ENCODE measurements around the gene CCL26. TPM values are rescaled to one million over a fixed set of nuclear protein-coding genes. Genes with fewer than 3 reads are reported as not detected.
A peak's percentile ranks its signal among the peaks of the same experiment; 100 is the strongest.

The CCL26 gene
- total and polyA plus RNA-seq, 9 of the 15 experiments (the other 6 are each of a cell fraction or from before 2014, with no cell fraction given) = 2.3 to 26.8 (median 8.4) TPM

DNA sequence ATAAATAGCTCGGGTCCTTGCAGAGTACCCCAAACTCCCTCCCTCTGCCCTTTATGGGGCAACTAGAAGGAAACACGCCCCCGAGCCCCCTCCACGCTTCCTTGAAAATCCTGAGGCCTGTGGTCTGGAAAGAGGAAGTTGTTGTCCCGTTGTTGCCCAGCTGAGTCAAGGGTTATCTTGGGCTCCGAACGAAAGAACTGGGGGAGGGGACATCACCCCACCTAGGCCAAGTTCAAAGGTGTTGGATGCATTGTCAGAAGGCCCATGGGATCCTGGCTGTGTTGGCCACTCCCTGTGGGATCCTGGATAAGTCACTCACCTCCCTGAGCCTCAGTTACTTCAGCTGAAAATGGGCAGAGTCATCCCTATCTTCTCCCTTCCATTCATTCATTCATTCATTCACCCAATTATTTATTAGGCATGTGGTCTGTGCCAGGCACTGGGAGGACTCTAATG, 41.8 kb upstream of the CCL26 start, which contains the start of gene CCL24 (continued):
- TF ChIP-seq, protein P1, sequence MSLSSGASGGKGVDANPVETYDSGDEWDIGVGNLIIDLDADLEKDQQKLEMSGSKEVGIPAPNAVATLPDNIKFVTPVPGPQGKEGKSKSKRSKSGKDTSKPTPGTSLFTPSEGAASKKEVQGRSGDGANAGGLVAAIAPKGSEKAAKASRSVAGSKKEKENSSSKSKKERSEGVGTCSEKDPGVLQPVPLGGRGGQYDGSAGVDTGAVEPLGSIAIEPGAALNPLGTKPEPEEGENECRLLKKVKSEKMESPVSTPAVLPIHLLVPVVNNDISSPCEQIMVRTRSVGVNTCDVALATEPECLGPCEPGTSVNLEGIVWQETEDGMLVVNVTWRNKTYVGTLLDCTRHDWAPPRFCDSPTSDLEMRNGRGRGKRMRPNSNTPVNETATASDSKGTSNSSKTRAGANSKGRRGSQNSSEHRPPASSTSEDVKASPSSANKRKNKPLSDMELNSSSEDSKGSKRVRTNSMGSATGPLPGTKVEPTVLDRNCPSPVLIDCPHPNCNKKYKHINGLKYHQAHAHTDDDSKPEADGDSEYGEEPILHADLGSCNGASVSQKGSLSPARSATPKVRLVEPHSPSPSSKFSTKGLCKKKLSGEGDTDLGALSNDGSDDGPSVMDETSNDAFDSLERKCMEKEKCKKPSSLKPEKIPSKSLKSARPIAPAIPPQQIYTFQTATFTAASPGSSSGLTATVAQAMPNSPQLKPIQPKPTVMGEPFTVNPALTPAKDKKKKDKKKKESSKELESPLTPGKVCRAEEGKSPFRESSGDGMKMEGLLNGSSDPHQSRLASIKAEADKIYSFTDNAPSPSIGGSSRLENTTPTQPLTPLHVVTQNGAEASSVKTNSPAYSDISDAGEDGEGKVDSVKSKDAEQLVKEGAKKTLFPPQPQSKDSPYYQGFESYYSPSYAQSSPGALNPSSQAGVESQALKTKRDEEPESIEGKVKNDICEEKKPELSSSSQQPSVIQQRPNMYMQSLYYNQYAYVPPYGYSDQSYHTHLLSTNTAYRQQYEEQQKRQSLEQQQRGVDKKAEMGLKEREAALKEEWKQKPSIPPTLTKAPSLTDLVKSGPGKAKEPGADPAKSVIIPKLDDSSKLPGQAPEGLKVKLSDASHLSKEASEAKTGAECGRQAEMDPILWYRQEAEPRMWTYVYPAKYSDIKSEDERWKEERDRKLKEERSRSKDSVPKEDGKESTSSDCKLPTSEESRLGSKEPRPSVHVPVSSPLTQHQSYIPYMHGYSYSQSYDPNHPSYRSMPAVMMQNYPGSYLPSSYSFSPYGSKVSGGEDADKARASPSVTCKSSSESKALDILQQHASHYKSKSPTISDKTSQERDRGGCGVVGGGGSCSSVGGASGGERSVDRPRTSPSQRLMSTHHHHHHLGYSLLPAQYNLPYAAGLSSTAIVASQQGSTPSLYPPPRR (CRISPR knock-in tag; IDR thresholded peaks at IDR 0.05; ENCODE audit: borderline replicate concordance) = 0 out of 2 replicates have a peak, but pooled peaks have one; percentile 19
- no peak for TF ChIP-seq SRSF1 (IDR thresholded peaks at IDR 0.05; ENCODE audit: low read depth, low read length)
- no peak for TF ChIP-seq CEBPG (CRISPR knock-in tag; IDR thresholded peaks at IDR 0.05)
- TF ChIP-seq CEBPG (tag; conservative IDR thresholded peaks at IDR 0.05 in 1 of 2, IDR thresholded peaks at IDR 0.05 in 1 of 2) = no peak
- no peak for TF ChIP-seq ILK (tag; IDR thresholded peaks at IDR 0.05; ENCODE audit: borderline replicate concordance, low read depth)
- peak; percentile 65; the same call in 1 of the 2 replicates for TF ChIP-seq ZBTB7A (IDR thresholded peaks at IDR 0.05; ENCODE audit: borderline replicate concordance, control insufficient read depth, low read depth, low read length)
- TF ChIP-seq ZEB2 (IDR thresholded peaks at IDR 0.05) = peak; percentile 38; the same call in 1 of the 2 replicates
- no peak for TF ChIP-seq SMC3 (conservative IDR thresholded peaks at IDR 0.05; ENCODE audit: insufficient read depth, low read depth, low read length)
- TF ChIP-seq, protein P2, sequence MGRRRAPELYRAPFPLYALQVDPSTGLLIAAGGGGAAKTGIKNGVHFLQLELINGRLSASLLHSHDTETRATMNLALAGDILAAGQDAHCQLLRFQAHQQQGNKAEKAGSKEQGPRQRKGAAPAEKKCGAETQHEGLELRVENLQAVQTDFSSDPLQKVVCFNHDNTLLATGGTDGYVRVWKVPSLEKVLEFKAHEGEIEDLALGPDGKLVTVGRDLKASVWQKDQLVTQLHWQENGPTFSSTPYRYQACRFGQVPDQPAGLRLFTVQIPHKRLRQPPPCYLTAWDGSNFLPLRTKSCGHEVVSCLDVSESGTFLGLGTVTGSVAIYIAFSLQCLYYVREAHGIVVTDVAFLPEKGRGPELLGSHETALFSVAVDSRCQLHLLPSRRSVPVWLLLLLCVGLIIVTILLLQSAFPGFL (CRISPR knock-in tag; IDR thresholded peaks at IDR 0.05) = no peak
- TF ChIP-seq ZNF140 (CRISPR knock-in tag; IDR thresholded peaks at IDR 0.05) = no peak
- no peak for TF ChIP-seq EWSR1 (IDR thresholded peaks at IDR 0.05; ENCODE audit: borderline replicate concordance, low read depth, partially characterized antibody)
- TF ChIP-seq ETS2 (tag; IDR thresholded peaks at IDR 0.05; ENCODE audit: borderline replicate concordance, poor library complexity, severe bottlenecking) = no peak
- no peak for TF ChIP-seq ZNF197 (CRISPR knock-in tag; IDR thresholded peaks at IDR 0.05; ENCODE audit: low read depth)
- peak; percentile 86 for TF ChIP-seq SMARCE1 (IDR thresholded peaks at IDR 0.05)
- TF ChIP-seq ETV6 (IDR thresholded peaks at IDR 0.05; ENCODE audit: borderline replicate concordance in 1 of 2, low read depth in 2 of 2, low read length in 1 of 2) = peak; percentile 49 to 83; a peak in 2 of 4 replicates
- TF ChIP-seq ETV6 (CRISPR knock-in tag; IDR thresholded peaks at IDR 0.05; ENCODE audit: borderline replicate concordance) = no peak
- TF ChIP-seq SMARCB1 (IDR thresholded peaks at IDR 0.05; ENCODE audit: insufficient read length, low read depth) = no peak
- no peak for TF ChIP-seq PURB (CRISPR knock-in tag; IDR thresholded peaks at IDR 0.05; ENCODE audit: low read depth)
- no peak for TF ChIP-seq ZNF134 (CRISPR knock-in tag; conservative IDR thresholded peaks at IDR 0.05)
- TF ChIP-seq, protein P3, sequence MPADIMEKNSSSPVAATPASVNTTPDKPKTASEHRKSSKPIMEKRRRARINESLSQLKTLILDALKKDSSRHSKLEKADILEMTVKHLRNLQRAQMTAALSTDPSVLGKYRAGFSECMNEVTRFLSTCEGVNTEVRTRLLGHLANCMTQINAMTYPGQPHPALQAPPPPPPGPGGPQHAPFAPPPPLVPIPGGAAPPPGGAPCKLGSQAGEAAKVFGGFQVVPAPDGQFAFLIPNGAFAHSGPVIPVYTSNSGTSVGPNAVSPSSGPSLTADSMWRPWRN (IDR thresholded peaks at IDR 0.05; ENCODE audit: low read depth) = peak; percentile 82
